22Rv1 (cell line): Measurements from ENCODE around the gene GPR4.
A peak's percentile ranks its signal among the peaks of the same experiment; 100 is the strongest.

ENCODE experiments used
- H3K27ac ChIP-seq: fragments of 450-650 bp; 2 replicates; pipeline ENCODE4 v1.5.1; 2017
- ZFX ChIP-seq: fragments of 450-650 bp; IDR thresholded peaks from 2 replicates; pipeline ENCODE4 v1.6.1; 2017; ENCODE audit warnings: antibody characterized with exemption, borderline replicate concordance
- TF ChIP-seq, protein P1 (sequence below): fragments of 450-650 bp; IDR thresholded peaks from 2 replicates; pipeline ENCODE4 v1.5.1; 2017; ENCODE audit warnings: mild to moderate bottlenecking

GPR4 gene

GRCh38 chr19:45584332-45585157, 17.5 kb downstream of the GPR4 start, which contains the start of gene OPA3:
Gene OPA3, minus strand, starts transcription at chr19:45584802. Its CDS starts 38 bp downstream, at chr19:45584764.
- TF ChIP-seq, protein P1, sequence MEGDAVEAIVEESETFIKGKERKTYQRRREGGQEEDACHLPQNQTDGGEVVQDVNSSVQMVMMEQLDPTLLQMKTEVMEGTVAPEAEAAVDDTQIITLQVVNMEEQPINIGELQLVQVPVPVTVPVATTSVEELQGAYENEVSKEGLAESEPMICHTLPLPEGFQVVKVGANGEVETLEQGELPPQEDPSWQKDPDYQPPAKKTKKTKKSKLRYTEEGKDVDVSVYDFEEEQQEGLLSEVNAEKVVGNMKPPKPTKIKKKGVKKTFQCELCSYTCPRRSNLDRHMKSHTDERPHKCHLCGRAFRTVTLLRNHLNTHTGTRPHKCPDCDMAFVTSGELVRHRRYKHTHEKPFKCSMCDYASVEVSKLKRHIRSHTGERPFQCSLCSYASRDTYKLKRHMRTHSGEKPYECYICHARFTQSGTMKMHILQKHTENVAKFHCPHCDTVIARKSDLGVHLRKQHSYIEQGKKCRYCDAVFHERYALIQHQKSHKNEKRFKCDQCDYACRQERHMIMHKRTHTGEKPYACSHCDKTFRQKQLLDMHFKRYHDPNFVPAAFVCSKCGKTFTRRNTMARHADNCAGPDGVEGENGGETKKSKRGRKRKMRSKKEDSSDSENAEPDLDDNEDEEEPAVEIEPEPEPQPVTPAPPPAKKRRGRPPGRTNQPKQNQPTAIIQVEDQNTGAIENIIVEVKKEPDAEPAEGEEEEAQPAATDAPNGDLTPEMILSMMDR: no peak
- no peak for TF ChIP-seq ZFX

DNA sequence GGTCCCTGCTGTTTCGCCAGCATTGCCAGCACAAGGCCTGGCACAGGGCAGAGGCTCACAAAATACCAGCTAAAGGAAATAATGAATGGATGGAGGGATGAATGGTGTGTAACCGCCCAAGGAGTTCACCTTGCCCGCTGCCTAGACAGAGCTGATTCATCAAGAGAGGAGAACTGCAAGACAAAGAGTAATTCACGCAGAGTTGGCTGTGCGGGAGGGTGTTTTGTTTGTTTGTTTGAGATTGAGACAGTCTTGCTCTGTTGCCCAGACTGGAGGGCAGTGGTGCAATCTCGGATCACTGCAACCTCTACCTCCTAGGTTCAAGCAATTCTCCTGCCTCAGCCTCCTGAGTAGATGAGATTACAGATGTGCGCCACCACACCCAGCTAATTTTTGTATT, 20.4 kb downstream of the GPR4 start:
- H3K27ac ChIP-seq: no peak overlapping the region
- no peak for TF ChIP-seq ZFX
- TF ChIP-seq, protein P1: no peak

More at GRCh38 chr19:45584332-45585157, 17.5 kb downstream of the GPR4 start, which contains the start of gene OPA3:
- H3K27ac ChIP-seq: peak within 1 kb of the TSS; percentile 92

- H3K27ac ChIP-seq: no peak overlapping the region; the same call in 1 of the 2 replicates
Measured at GRCh38 chr19:45578861-45579260, 23.2 kb downstream of the GPR4 start.

DNA sequence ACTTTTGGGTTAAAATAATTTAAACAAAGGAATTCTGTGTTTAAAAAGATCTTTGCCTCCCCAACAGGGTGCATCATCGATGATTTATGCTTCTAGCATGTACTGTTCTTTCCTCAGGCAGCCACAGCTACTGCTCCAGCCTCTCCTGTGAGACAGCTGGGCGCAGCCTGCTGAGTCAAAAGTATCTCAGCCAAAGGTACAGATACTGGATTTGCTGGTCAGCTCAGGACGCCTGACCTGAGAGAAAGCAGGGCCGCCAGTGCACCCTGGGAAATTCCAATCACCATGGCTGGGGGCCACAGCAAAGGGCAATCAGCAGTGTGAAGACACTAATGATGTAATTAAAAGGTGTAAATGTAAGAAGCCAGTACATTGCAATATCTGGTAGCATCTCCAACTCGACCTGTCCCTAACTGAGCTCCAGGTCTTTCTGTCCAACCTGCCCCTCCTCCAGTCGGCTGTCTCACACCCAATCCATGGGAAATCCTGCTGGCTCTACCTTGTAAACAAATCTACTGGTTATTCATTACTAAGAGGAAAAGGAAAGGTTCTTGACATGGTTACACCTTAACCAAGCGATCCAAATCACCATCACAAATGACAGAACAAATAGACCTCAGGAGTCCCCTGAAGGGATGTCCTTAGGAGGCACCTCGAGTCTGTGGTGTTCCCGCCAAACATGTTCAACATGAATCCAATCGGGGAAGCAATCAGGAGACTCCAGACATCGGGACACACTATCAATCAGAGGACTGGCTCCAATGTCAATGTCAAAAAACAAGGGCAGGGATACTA, 24.7 kb downstream of the GPR4 start:
- peak overlapping the region; percentile 63 for H3K27ac ChIP-seq
- TF ChIP-seq, protein P1: no peak
- TF ChIP-seq ZFX: no peak

More at GRCh38 chr19:45578861-45579260, 23.2 kb downstream of the GPR4 start:
- no peak for TF ChIP-seq ZFX
- TF ChIP-seq, protein P1: no peak

DNA sequence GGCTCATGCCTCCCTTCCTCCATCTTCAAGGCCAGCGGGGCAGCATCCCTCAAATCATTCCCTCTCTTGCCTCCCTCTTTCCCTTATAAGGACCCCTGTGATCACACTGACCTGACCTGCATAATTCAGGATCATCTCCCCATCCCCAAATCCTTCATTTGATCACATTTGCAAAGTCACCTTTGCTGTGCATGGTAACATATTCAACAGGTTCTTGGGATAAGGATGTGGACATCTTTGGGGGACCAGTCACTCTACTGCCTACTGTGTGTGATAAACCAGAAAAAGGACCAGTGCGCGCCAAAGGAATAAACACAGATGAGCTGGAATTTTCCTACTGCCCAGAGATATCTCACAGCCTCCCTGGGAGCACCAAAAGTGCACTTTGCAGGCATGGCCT, 25.3 kb downstream of the GPR4 start:
- H3K27ac ChIP-seq: peak overlapping the region; percentile 63; the same call in 1 of the 2 replicates
- no peak for TF ChIP-seq ZFX
- TF ChIP-seq, protein P1: no peak

DNA sequence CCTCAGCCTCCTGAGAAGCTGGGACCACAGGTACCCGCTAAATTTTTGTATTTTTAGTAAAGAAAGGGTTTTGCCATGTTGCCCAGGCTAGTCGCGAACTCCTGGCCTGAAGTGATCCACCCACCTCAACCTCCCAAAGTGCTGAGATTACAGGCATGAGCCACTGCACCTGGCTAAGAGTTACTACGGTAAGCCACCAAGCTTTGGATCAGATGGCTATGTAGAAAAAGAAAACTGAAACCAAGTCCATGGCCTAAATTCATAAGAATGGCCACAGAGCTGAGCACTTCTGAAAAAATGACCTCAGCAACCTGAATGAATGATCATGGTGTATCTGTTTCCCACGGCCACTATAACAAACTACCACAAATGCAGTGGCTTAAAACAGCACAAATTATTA, 26.8 kb downstream of the GPR4 start:
- no peak overlapping the region for H3K27ac ChIP-seq
- TF ChIP-seq, protein P1: no peak
- TF ChIP-seq ZFX: no peak
